ENCODE data around the gene CAMK1D. TPM values are rescaled to one million over a fixed set of nuclear protein-coding genes. Genes with fewer than 3 reads are reported as not detected.

Gene CAMK1D
- total and polyA plus RNA-seq, 2 of the 8 experiments (the other 6 are each of a cell fraction or from before 2014, with no cell fraction given) = 3.5 to 10.6 TPM

GRCh38 chr10:12499076-12499986, 150.0 kb downstream of the CAMK1D start (continued):
- no peak for TF ChIP-seq CHD7 (IDR thresholded peaks at IDR 0.05; ENCODE audit: insufficient replicate concordance, low read length)
- TF ChIP-seq CBX5 (IDR thresholded peaks at IDR 0.05; ENCODE audit: low read depth, low read length) = no peak
- no peak for TF ChIP-seq RBBP5 (IDR thresholded peaks at IDR 0.05; ENCODE audit: borderline replicate concordance, low read depth, low read length)
- TF ChIP-seq BACH1 (IDR thresholded peaks at IDR 0.05; ENCODE audit: low read length) = no peak
- TF ChIP-seq TCF12 (IDR thresholded peaks at IDR 0.05; ENCODE audit: low read depth, low read length) = no peak
- no peak for TF ChIP-seq FOSL1 (IDR thresholded peaks at IDR 0.05; ENCODE audit: insufficient read depth, low read depth, low read length)
- TF ChIP-seq SIRT6 (IDR thresholded peaks at IDR 0.05; ENCODE audit: low read length) = no peak
- no peak for TF ChIP-seq TAF7 (optimal IDR thresholded peaks at IDR 0.05; ENCODE audit: borderline replicate concordance, low read depth, low read length)
- no peak for TF ChIP-seq RAD21 (IDR thresholded peaks at IDR 0.05 in 1 of 2, conservative IDR thresholded peaks at IDR 0.05 in 1 of 2; ENCODE audit: low read depth in 2 of 2, low read length in 2 of 2)
- TF ChIP-seq CREB1 (IDR thresholded peaks at IDR 0.05) = no peak

Measured in H1 (cell line).